GM19328 (cell line): ENCODE measurements around the gene GPR158.
"Not testable (repeated sequence)": the region's sequence is repeated elsewhere in the genome, so short reads cannot be mapped to it uniquely, and the experiment has no call there.

Experiments used
- ATAC-seq: cut with Tn5 transposase; IDR thresholded peaks from one replicate; pipeline ENCODE4 v1.9.1; 2021; ENCODE audit warnings: mild to moderate bottlenecking, moderate library complexity; ENCODE audit not compliant: unreplicated experiment

The GPR158 gene

DNA sequence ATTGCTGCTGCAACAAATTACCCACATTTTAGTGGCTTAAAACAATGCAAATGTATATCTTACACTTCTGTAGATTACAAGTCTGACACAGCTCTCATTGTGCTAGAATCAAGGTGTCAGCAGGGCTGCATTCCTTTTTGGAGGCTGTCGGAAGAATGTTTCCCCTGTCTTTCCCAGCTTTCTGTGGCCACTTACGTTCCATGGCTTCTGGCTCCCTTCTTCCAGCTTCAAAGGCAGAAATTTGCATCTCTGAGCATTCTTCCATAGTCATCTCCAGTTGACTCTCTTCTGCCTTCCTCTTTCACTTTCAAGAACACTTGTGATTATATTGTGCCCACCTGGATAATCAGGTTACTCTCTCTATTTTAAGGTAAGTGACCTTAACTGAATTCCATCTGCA lies 125.3 kb downstream of the GPR158 start:
- ATAC-seq, result no peak

DNA sequence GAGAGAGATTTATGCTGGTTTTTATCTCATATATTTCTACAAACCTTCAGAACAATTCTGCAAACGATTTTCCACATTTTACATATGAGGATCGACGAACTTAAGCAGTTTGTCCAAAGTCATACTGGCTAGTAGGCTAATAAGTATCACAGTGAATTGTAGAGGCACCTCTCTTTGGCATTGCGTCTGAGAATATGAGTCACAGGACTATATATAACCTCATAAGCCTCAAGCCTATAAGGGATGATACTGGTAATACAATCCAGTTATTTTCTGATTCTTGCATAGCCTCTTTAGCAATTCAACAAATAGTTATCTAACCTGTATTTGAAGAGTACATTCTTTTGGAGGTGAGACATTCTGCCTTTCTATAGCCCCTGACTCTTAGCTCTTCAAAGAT lies 129.8 kb downstream of the GPR158 start:
- no peak for ATAC-seq

DNA sequence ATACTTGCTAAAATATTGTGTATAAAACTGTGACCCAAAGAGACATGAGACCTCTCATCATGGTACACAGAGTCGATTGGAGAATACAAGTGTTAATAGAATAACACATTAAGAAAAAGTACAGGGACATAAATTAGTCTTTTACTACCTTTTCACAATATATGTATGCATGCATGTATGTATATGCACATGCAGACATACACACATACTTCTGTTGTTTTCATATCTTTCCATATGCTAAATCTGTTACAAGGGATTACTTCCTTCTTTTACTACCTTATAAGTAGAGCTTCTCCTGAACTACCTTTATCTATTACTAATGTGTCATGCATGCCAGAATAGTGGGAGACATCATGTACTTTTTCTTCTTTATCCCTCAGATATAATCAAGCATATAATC lies 131.6 kb downstream of the GPR158 start:
- no peak for ATAC-seq

DNA sequence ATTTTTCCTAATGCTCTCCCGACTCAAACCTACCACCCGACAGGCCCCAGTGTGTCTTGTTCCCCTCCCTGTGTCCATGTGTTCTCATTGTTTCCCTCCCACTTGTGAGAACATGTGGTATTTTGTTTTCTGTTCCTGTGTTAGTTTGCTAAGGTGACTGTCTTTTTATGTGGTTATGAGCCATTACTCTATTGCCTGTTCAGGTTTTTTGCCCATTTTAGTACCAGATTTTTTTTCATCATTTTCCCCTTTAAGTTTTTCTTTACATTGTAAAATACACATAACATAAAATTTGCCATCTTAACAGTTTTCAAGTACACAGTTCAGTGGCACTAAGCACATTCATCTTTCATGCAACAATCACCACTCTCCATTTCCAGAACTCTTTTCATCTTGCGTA lies 133.5 kb downstream of the GPR158 start:
- ATAC-seq, result no peak

DNA sequence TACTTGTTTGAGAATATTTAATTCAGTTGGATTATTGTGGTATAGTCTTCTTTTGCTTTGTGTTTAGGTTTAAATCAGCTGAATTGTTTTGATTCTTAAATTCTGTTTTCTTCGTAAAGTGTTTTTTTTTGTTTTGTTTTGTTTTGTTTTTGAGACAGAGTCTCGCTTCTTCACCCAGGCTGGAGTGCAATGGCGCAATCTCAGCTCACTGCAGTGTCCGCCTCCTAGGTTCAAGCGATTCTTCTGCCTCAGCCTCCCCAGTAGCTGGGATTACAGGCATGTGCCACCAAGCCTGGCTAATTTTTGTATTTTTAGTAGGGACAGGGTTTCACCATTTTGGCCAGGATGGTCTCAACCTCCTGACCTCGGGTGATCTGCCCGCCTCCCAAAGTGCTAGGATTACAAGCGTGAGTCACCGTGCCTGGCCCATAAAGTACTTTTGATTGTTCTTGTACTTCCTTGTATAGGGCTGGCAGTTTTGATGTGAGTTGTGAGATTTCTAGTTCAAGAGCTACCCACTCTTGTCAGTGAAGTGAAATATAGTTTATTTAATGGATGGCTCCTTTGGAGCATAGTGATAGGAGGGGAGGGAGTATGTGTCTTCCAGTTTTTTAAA lies 142.9 kb downstream of the GPR158 start:
- not testable (repeated sequence) for ATAC-seq

- ATAC-seq, result no peak
Observed at GRCh38 chr10:25327273-25327672, 152.5 kb downstream of the GPR158 start.

DNA sequence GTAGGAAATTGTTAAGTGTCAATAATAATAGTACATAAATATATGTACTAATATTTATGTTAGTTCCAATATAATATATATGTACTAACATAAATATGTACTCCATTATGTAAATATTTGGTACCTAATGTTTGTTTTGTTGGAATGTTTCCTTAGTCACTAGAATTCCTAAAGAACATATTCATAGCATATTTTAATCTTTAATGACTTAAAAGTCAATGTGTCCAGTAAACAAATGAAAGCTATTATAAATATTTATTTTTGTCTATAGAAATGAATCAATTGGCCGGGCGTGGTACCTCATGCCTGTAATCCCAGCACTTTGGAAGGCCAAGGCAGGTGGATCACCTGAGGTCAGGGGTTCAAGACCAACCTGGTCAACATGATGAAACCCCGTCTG lies 153.6 kb downstream of the GPR158 start:
- no peak for ATAC-seq

GRCh38 chr10:25329587-25329986 lies 154.8 kb downstream of the GPR158 start:
- ATAC-seq, result not testable (repeated sequence)

DNA sequence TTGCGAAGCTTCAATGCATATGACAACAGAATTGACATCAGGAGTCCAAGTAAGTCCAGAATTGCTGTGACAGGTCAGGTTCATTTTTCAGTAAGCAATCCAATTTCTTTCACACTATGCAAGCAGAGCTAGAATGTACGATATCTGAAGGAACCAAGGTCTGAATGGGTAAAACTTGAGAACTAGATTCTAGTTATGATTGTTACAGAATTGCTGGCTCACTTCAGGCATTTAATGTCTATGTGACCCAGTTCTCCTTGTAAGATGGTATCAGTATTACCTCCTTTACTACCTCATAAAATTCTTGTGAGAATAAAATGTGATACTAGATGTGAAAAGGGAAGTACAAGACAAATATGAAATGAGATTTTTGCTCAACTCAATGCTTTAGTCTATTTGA lies 159.6 kb downstream of the GPR158 start:
- ATAC-seq, result no peak

GRCh38 chr10:25336330-25336729 lies 161.5 kb downstream of the GPR158 start:
- ATAC-seq, result no peak

- no peak for ATAC-seq
Observed at GRCh38 chr10:25338271-25338670, 163.5 kb downstream of the GPR158 start.

- no peak for ATAC-seq
Observed at GRCh38 chr10:25339966-25340365, 165.2 kb downstream of the GPR158 start.

DNA sequence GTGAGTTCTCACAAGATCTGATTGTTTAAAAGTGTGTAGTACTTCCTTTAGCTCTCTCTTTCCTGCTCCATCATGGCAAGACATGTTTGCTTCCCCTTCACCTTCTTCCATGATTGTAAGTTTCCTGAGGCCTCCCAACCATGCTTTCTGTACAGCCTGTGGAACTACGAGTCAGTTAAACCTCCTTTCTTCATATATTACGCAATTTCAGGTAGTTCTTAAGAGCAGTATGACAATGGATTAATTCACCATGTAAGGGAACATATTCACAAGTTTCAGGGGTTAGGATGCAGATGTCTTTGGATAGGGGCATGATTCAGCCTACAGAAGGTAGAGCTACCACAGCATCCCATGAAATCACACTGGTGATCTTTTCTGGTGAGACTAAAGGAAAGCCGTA lies 174.7 kb downstream of the GPR158 start:
- ATAC-seq, result no peak

DNA sequence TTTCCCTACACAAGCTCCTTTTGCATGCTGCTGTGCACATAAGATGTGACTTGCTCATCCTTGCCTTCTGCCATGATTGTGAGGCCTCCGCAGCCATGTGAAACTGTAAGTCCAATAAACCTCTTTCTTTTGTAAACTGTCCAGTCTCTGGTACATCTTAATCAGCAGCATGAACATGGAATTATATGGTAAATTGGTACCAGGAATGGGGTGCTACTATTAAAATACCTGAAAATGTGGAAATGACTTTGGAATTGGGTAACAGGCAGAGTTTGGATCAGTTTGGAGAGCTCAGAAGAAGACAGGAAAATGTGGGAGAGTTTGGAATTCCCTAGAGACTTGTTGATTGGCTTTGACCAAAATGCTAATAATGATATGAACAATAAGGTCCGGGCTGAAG lies 181.8 kb downstream of the GPR158 start:
- ATAC-seq, result no peak

DNA sequence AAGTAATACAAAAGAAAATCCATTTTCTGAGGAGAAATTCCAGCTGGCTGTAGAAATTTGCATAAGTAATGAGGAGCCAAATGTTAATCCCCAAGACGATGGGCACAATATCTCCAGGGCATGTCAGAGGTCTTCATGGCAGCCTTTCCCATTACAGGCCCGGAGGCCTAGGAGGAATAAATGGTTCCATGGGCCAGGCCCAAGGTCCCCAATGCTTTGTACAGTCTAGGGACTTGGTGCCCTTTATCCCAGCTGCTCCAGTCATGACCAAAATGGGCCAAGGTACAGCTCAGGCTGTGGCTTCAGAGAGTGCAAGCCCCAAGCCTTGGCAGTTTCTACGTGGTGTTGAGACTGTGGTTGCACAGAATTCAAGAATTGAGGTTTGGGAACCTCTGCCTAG lies 182.5 kb downstream of the GPR158 start:
- ATAC-seq, result no peak

- ATAC-seq, result no peak
Observed at GRCh38 chr10:25382029-25382810, 207.4 kb downstream of the GPR158 start.

DNA sequence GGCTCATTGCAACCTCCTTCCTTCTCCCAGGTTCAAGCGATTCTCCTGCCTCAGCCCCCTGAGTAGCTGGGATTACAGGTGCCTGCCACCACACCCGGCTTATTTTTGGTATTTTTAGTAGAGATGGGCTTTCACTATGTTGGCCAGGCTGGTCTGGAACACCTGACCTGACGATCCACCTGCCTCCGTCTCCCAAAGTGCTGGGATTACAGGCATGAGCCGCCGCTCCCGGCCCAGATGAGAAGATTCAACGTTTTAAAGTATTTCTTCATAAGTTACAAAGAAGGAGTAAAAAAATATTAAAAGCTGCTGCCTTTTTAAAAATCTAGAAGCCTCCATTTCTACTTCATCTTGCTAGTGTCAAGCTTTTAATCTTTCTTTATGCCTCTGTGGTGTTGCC lies 208.1 kb downstream of the GPR158 start:
- not testable (repeated sequence) for ATAC-seq

GRCh38 chr10:25383686-25384085 lies 208.9 kb downstream of the GPR158 start:
- ATAC-seq, result no peak

- no peak for ATAC-seq
Observed at GRCh38 chr10:25384618-25385017, 209.8 kb downstream of the GPR158 start.

GRCh38 chr10:25388188-25388861 lies 213.5 kb downstream of the GPR158 start:
- no peak for ATAC-seq

GRCh38 chr10:25388862-25389206 lies 214.0 kb downstream of the GPR158 start:
- no peak for ATAC-seq

DNA sequence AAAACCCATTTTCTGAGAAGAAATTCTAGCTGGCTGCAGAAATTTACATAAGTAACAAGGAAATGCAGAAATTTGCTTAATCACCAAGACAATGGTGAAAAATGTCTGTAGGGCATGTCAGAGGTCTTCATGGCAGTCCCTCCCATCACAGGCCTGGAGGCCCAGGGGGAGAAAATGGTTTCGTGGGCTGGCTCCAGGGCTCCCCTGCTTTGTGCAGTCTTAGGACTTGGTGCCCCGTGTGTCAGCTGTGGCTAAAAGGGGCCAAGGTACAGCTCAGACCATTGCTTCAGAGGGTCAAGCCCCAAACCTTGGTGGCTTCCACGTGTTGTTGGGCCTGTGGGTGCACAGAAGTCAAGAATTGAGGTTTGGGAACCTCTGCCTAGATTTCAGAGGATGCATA lies 215.9 kb downstream of the GPR158 start:
- ATAC-seq, result no peak
